ENCODE measurements around the gene TRDN. TPM values are rescaled to one million over a fixed set of nuclear protein-coding genes. Genes with fewer than 3 reads are reported as not detected.

TRDN gene
- total and polyA plus RNA-seq, 8 donors = 0.08 to 0.21 TPM; not detected in 6

DNA sequence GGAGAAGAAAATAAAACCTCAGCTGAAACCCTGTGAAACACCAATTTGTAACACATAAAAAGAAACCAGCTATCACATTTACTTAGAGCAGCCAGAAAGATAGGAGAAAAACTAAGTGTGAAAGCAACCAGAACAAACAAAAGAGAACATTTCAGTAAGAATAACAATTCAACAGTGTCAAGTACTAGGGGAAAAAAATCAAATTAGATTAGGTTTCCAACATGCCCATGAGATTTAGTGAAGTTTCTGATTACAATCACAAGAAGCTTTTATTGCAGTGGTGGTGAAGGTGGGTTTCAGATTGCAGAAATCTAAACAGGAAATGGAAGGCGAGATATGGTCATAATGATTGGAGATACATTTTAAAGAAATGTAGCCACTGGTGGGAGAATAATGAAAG, 22.1 kb upstream of the TRDN start:
- FAIRE-seq (no peak), DNase-seq (no peak), ATAC-seq (no peak)
- Histone ChIP-seq H3K27me3 (no peaks in the 10 kb centered on the region), H3K9me3 (no peaks in the 10 kb centered on the region), H3K27ac (no peak overlapping the region), H3K4me1 (no peaks in the 10 kb centered on the region), H3K36me3 (no peaks in the 10 kb centered on the region), H3K4me3 (no peak overlapping the region)
- intact Hi-C loops (cut with DNase I) = no loop called here
- TF ChIP-seq, protein P1, sequence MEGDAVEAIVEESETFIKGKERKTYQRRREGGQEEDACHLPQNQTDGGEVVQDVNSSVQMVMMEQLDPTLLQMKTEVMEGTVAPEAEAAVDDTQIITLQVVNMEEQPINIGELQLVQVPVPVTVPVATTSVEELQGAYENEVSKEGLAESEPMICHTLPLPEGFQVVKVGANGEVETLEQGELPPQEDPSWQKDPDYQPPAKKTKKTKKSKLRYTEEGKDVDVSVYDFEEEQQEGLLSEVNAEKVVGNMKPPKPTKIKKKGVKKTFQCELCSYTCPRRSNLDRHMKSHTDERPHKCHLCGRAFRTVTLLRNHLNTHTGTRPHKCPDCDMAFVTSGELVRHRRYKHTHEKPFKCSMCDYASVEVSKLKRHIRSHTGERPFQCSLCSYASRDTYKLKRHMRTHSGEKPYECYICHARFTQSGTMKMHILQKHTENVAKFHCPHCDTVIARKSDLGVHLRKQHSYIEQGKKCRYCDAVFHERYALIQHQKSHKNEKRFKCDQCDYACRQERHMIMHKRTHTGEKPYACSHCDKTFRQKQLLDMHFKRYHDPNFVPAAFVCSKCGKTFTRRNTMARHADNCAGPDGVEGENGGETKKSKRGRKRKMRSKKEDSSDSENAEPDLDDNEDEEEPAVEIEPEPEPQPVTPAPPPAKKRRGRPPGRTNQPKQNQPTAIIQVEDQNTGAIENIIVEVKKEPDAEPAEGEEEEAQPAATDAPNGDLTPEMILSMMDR (IDR thresholded peaks at IDR 0.05) = no peak
- 63 to 65% methylated on average over 1 of the region's 1 CpG for WGBS, 2 donors

DNA sequence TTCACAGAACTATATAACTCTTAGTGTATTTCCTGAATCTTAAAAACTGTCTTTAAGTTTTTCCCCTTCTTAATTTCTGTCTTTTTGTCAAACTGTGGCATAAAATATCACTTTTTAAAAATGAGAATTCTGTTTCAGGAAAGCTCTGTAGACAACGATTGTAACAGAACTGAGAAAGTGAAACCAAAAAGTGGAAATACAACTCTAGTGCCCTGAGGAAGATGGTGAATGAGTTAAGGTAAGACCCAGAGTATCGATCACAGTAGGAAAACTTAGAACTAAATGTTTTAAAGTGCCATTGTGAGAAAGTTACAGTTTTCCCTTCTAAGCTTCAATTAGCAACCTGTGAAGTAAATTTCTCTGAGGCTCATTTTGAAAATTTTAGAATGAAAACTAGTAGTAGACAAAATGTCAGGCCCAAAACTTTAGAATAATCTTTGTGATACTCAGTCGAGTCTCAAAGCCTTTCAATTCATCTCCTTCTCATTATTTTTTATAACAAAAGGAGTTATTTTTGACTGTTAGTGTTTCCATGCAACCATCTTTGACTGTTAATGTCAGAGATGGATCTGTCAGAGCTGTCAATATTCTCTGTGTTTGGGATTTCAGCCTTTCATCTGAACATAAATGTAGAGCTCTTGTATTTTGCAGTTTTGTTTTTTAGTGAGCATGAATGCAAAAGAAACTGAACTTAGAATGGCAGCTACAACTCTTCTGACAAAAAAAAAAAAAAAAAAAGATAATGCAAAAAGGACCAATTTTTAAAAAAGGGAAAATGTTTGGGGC, 19.0 kb upstream of the TRDN start:
- H3K4me1 ChIP-seq = no peaks in the 10 kb centered on the region
- DNase-seq = no peak
- peak in 1 of 4 donors; percentile 63 for ATAC-seq
- WGBS, 2 donors = 36 to 52% methylated on average over 3 of the region's 3 CpGs
- TF ChIP-seq, protein P1 (IDR thresholded peaks at IDR 0.05) = no peak
- H3K4me3 ChIP-seq = peak overlapping the region in 1 of 4 donors; percentile 5
- no peaks in the 10 kb centered on the region for H3K27me3 ChIP-seq
- H3K36me3 ChIP-seq = no peaks in the 10 kb centered on the region
- no peak overlapping the region for H3K27ac ChIP-seq
- H3K9me3 ChIP-seq = no peaks in the 10 kb centered on the region
- intact Hi-C loops (cut with DNase I) = no loop called here
- no peak for FAIRE-seq

DNA sequence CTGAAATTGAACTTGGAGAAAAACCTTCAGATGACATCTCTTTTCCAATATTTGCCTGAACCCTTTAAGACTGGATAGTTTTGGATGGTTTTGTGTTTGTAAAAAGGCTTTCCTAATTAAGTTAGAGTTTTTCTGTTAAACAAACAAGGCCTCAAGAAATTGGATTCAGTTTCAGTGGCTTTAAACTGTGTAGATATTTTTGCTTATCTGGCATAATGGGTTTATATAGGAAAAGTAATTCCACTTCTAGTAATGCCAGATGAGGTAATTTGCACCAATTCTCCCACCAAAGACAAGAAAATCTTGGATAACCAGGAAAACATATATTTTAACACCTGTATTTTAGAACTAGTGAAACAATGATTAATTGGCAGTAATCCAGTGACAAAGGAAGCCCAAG, 12.0 kb upstream of the TRDN start:
- Histone ChIP-seq H3K27me3 (no peaks in the 10 kb centered on the region), H3K9me3 (no peaks in the 10 kb centered on the region), H3K4me1 (no peaks in the 10 kb centered on the region), H3K36me3 (no peaks in the 10 kb centered on the region), H3K4me3 (no peak overlapping the region), H3K27ac (no peak overlapping the region)
- intact Hi-C loops (cut with DNase I) = no loop called here
- TF ChIP-seq, protein P1 (IDR thresholded peaks at IDR 0.05) = no peak
- no peak for DNase-seq
- no peak for ATAC-seq
- FAIRE-seq = no peak

DNA sequence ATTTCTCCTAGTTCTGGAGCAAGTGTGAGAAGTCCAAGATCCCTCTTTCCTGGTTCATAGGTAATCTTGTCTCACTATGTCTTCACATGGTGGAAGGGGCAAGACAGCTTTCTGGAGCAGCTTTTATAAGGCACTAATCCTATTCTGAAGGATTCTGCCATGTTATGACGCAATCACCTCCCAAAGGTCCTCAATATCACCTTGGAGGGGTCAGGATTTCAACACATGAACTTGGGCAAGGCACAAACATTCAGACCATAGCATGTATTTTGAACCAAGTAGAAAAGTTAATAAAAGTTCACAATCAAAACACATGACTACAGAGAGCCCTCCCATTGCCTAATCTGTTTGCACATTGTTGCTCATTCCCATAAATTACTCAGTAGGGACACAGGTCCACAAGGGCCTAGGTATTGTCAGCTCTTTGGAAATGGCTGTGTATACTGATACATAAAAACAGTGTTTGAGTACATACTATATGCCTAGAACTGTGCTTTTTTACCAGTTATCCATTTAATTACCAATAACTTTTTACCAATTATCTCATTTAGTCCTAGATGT, 11.3 kb upstream of the TRDN start:
- FAIRE-seq = no peak
- H3K4me3 ChIP-seq = no peak overlapping the region
- ATAC-seq = no peak
- no peak overlapping the region for H3K27ac ChIP-seq
- no peaks in the 10 kb centered on the region for H3K36me3 ChIP-seq
- H3K9me3 ChIP-seq = no peaks in the 10 kb centered on the region
- no peaks in the 10 kb centered on the region for H3K27me3 ChIP-seq
- TF ChIP-seq, protein P1 (IDR thresholded peaks at IDR 0.05) = no peak
- no peaks in the 10 kb centered on the region for H3K4me1 ChIP-seq
- DNase-seq = no peak
- intact Hi-C loops (cut with DNase I) = no loop called here
- 56 to 74% methylated on average over 1 of the region's 1 CpG for WGBS, 2 donors

DNA sequence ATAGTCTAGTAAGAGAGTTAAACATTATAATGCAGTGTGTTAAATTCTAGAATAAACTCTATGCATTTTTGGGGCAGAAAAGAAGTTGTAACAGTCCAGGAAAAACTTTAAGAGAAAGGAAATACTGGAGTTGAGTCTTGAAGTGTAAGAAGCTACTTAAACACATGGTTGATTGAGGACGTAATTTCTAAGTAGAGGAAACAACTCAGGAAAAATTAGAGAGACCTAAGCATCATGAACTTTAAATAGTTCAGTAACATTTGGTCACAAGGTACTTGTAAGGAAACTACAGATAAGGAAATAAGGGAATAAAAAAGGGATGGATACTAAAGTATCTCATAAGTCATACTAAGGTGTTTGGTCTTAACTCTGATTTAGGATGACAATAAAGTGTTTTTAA, 4.7 kb upstream of the TRDN start:
- intact Hi-C loops (cut with DNase I) = no loop called here
- no peak for FAIRE-seq

More for the DNA sequence above, 4.7 kb upstream of the TRDN start:
- DNase-seq (no peak), ATAC-seq (no peak)
- WGBS, 2 donors = 47 to 65% methylated on average over 1 of the region's 1 CpG
- Histone ChIP-seq H3K4me3 (no peak overlapping the region), H3K4me1 (no peaks in the 10 kb centered on the region), H3K9me3 (no peaks in the 10 kb centered on the region), H3K27me3 (no peaks in the 10 kb centered on the region), H3K36me3 (no peaks in the 10 kb centered on the region), H3K27ac (no peak overlapping the region)
- TF ChIP-seq, protein P1 (IDR thresholded peaks at IDR 0.05) = no peak
